Colonic mucosa (tissue), 4 donors: ENCODE measurements around the gene ANKZF1. TPM values are rescaled to one million over a fixed set of nuclear protein-coding genes. Genes with fewer than 3 reads are reported as not detected.

Source experiments
- DNase-seq: peaks from one replicate; pipeline ENCODE4 v3.0.0-alpha.2; 2020
- H3K27ac ChIP-seq: fragments of 200-600 bp; one replicate; pipeline ENCODE4 v1.8.0; 2021
- H3K27me3 ChIP-seq: fragments of 200-600 bp; one replicate; pipeline ENCODE4 v1.8.0; 2021
- H3K36me3 ChIP-seq: fragments of 200-600 bp; one replicate; pipeline ENCODE4 v1.8.0; 2021
- H3K4me1 ChIP-seq: fragments of 200-600 bp; one replicate; pipeline ENCODE4 v1.8.0; 2021; ENCODE audit warnings: mild to moderate bottlenecking
- H3K4me3 ChIP-seq: fragments of 200-600 bp; one replicate; pipeline ENCODE4 v1.8.0; 2021
- H3K9ac ChIP-seq, 2 donors: one replicate each; pipeline ENCODE4 v1.7.0; 2013; ENCODE audit warnings: control low read depth in 2 of 2, low read depth in 2 of 2, low read length in 2 of 2
- H3K9me3 ChIP-seq: fragments of 200-600 bp; one replicate; pipeline ENCODE4 v1.8.0; 2021
- intact Hi-C: fragments of 100-400 bp; cut with DNase I; formaldehyde crosslinking; loops from one replicate; pipeline ENCODE4 v1.14.1; 2022
- total RNA-seq, 2 donors: library from RNA; stranded (reverse); fragmentation: NEBNext Ultra II Directional in 1 of 2; extraction: Animal tissue kit (Norgen Biotek cat#: 25700) in 1 of 2; gene quantifications; one replicate each; pipeline ENCODE4 v1.2.1, GENCODE V29; 2021
- TF ChIP-seq, protein P1 (sequence below): fragments of 200-600 bp; IDR thresholded peaks from one replicate; pipeline ENCODE4 v1.8.0; 2022; ENCODE audit warnings: antibody characterized with exemption, mild to moderate bottlenecking
- donor health status: healthy.
- donor health status: DM: no; HTN: no; CAD: no.
- donor health status: DM: no; HTN: no; CAD: no.

The ANKZF1 gene
- total RNA-seq, 2 donors from 2014 or later = 56.7 to 67.1 TPM

DNA sequence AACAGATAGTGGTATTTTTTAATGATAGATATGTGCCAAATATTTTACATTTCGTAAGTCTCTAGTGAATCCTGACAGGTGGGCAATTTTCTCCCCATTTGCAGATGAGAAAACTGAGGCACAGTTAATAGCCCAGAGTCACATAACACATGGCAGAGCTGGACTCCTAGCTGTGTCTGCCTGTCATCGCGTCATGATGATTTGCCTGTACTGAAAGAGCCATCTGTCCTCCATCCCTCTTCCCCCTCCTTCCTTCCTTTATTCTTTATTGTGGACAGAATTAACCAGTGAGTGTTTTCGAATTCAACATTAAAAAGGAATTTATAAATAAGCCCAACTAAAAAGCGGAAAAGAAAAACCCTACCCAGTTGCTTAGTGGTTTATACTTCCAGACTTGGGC is 52.8 kb downstream of the ANKZF1 start:
- intact Hi-C loops = no loop called here
- no peak overlapping the region for H3K9ac ChIP-seq
- no peak for DNase-seq
- no peaks in the 10 kb centered on the region for H3K27me3 ChIP-seq
- H3K9me3 ChIP-seq = no peaks in the 10 kb centered on the region
- H3K36me3 ChIP-seq = no peaks in the 10 kb centered on the region
- H3K27ac ChIP-seq = no peak overlapping the region
- H3K4me1 ChIP-seq = peaks cover 6% of the 10 kb centered on the region
- no peak overlapping the region for H3K4me3 ChIP-seq
- TF ChIP-seq, protein P1, sequence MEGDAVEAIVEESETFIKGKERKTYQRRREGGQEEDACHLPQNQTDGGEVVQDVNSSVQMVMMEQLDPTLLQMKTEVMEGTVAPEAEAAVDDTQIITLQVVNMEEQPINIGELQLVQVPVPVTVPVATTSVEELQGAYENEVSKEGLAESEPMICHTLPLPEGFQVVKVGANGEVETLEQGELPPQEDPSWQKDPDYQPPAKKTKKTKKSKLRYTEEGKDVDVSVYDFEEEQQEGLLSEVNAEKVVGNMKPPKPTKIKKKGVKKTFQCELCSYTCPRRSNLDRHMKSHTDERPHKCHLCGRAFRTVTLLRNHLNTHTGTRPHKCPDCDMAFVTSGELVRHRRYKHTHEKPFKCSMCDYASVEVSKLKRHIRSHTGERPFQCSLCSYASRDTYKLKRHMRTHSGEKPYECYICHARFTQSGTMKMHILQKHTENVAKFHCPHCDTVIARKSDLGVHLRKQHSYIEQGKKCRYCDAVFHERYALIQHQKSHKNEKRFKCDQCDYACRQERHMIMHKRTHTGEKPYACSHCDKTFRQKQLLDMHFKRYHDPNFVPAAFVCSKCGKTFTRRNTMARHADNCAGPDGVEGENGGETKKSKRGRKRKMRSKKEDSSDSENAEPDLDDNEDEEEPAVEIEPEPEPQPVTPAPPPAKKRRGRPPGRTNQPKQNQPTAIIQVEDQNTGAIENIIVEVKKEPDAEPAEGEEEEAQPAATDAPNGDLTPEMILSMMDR = no peak

DNA sequence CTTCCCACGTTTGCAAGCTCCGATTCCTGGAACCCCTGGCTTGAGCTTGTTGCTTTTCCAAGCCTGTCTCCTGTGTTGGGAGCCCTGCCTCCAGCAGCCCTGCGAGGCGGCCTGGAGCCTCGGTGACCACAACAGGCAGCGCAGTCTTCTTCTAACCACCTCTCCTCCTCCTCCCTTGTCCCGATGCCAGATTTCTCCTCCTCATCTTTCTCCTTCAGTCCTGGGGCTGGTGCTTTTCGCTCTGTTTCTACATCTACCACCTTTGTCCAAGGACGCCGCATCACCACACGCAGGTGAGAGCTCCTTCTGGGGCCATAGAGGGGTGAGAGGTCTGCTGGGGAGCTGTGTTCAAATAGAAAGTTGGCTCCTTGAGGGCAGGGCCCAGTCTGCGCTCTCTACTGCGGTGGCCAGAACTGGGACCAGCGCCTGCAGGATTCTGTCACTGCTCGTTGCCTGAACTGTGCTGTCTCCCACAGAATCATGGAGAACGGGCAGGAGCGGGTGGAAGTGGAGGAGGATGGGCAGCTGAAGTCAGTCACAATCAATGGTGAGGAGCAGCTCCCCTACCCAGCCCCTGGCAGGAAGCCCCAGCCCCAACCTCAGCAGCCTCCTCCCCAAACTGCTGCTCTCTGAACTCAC is 53.5 kb downstream of the ANKZF1 start:
- no peaks in the 10 kb centered on the region for H3K36me3 ChIP-seq
- intact Hi-C loops = no loop called here
- TF ChIP-seq, protein P1 = no peak

DNA sequence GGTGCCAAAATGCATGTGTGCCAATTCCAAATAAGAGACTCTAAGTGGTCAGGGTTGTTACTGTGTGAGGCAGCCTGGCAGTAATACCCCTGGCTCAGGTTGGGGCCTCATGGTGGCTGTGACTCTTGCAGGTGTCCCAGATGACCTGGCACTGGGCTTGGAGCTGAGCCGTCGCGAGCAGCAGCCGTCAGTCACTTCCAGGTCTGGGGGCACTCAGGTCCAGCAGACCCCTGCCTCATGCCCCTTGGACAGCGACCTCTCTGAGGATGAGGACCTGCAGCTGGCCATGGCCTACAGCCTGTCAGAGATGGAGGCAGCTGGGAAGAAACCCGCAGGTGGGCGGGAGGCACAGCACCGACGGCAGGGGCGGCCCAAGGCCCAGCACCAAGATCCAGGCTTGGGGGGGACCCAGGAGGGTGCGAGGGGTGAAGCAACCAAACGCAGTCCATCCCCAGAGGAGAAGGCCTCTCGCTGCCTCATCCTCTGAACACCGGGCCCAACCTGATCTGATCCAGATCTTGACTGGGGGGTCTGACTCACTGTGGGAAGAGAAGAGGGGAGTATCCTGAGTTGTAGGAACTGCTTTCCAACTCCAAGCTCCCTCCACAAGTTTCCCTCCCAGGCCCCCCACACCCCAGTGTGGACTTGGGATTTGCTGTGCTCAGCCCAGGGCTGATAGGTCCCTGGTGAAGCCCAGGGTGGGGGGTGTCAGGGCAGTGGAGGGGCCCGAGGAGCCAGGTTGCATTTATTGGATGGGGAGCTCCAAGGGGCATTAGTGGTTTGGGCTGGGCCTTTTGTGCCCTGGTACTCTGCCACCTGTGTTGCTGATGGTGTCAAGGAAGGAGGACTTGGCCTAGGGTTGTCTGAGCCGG is 55.1 kb downstream of the ANKZF1 start:
- intact Hi-C loops = no loop called here
- H3K36me3 ChIP-seq = no peaks in the 10 kb centered on the region

More for the DNA sequence above, 53.5 kb downstream of the ANKZF1 start:
- H3K4me1 ChIP-seq = peaks cover under 1% of the 10 kb centered on the region
- H3K9ac ChIP-seq = no peak overlapping the region
- no peaks in the 10 kb centered on the region for H3K27me3 ChIP-seq
- no peak for DNase-seq
- H3K9me3 ChIP-seq = no peaks in the 10 kb centered on the region
- no peak overlapping the region for H3K4me3 ChIP-seq
- H3K27ac ChIP-seq = no peak overlapping the region

DNA sequence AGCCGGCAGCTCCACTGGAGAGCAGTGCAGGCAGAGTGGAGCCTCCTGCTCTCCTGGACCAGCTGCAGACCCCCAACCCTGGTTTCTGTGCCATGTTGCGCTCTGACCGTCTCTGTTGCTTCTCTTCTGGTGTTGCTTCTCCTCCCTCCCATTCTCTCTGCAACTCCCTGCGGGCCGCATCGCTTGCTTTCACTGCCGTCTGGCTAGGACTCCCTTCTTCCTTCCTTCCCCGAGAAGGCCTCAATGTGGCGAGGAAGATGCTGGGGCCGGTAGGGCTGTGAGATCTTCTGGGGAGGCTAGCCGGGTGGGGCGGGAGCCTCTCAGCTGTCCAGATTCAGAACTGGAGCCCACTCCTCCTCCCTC is 55.7 kb downstream of the ANKZF1 start:
- no peak for DNase-seq
- TF ChIP-seq, protein P1 = no peak
- H3K9me3 ChIP-seq = no peaks in the 10 kb centered on the region
- H3K9ac ChIP-seq = no peak overlapping the region
- H3K27ac ChIP-seq = no peak overlapping the region
- H3K36me3 ChIP-seq = no peaks in the 10 kb centered on the region
- no peaks in the 10 kb centered on the region for H3K27me3 ChIP-seq
- no peaks in the 10 kb centered on the region for H3K4me1 ChIP-seq
- no peak overlapping the region for H3K4me3 ChIP-seq
- intact Hi-C loops = no loop called here

More for the DNA sequence above, 55.1 kb downstream of the ANKZF1 start:
- no peaks in the 10 kb centered on the region for H3K4me1 ChIP-seq
- DNase-seq = no peak
- H3K9ac ChIP-seq = no peak overlapping the region
- TF ChIP-seq, protein P1 = no peak
- no peak overlapping the region for H3K27ac ChIP-seq
- no peak overlapping the region for H3K4me3 ChIP-seq
- H3K9me3 ChIP-seq = no peaks in the 10 kb centered on the region
- H3K27me3 ChIP-seq = no peaks in the 10 kb centered on the region

DNA sequence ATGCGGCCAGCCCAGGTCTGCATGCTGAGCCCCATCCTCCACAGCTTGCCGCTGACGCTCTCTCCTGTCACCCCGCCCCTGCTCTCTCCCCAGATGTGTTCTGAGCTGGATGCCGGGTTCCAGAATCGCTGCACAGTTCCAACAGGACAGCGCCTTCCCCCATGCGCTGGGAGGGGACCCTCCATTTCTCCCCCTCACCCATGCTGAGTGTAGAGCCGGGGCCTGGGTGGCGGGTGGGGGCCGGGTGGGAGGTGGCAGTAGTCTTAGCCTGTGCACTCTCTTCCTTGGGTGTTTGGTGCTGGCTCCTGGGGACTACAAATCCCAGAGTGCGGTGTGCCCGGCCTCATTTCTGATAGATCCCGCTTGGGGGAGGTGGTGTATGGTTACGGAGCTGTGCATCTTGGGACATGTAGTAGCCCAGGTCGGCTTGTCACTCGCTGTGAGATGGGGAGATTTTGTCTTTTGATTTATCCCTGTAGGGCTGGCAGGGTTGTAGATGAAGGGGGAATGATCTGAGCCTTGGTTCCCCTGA is 56.4 kb downstream of the ANKZF1 start:
- H3K4me3 ChIP-seq = no peak overlapping the region
- no peak overlapping the region for H3K9ac ChIP-seq
- intact Hi-C loops = no loop called here
- no peaks in the 10 kb centered on the region for H3K4me1 ChIP-seq
- H3K27ac ChIP-seq = no peak overlapping the region
- H3K36me3 ChIP-seq = no peaks in the 10 kb centered on the region
- H3K27me3 ChIP-seq = no peaks in the 10 kb centered on the region
- DNase-seq = no peak
- H3K9me3 ChIP-seq = no peaks in the 10 kb centered on the region
- TF ChIP-seq, protein P1 = no peak

Other genes with a start within 250 kb of the ANKZF1 start
- 1 to 10 TPM; 2.9 to 6.5 TPM for gene FEV, start 244.6 kb upstream of the ANKZF1 start, total RNA-seq
- gene CRYBA2, start 236.4 kb upstream of the ANKZF1 start, total RNA-seq = 1 to 10 TPM; 3.4 to 5.5 TPM
- gene CFAP65, start 188.3 kb upstream of the ANKZF1 start, total RNA-seq = 1 to 10 TPM in 1 of 2 donors, under 1 TPM in 1; 0.05 to 1.6 TPM
- gene IHH, start 168.9 kb upstream of the ANKZF1 start, total RNA-seq = 100 to 1,000 TPM in 1 of 2 donors, 10 to 100 TPM in 1; 82.2 to 103 TPM
- gene NHEJ1, start 69.0 kb upstream of the ANKZF1 start, total RNA-seq = 10 to 100 TPM; 30.7 to 51.1 TPM
- gene SLC23A3, start 59.8 kb upstream of the ANKZF1 start, total RNA-seq = 10 to 100 TPM in 1 of 2 donors, 1 to 10 TPM in 1; 4.7 to 13.8 TPM
- 10 to 100 TPM; 80.7 to 98.2 TPM for gene CNPPD1, start 52.9 kb upstream of the ANKZF1 start, total RNA-seq
- gene RETREG2, start 51.5 kb upstream of the ANKZF1 start, total RNA-seq = 100 to 1,000 TPM in 1 of 2 donors, 10 to 100 TPM in 1; 94.4 to 116 TPM
- gene ZFAND2B, start 23.0 kb upstream of the ANKZF1 start, total RNA-seq = 10 to 100 TPM; 65.5 to 74.6 TPM
- gene ABCB6, start 10.8 kb upstream of the ANKZF1 start, total RNA-seq = 10 to 100 TPM; 16.9 to 27.1 TPM
- 10 to 100 TPM; 56.4 to 63.8 TPM for gene ATG9A, start 170 bp upstream of the ANKZF1 start, total RNA-seq
- gene GLB1L, start 15.6 kb downstream of the ANKZF1 start, total RNA-seq = 1 to 10 TPM; 2.1 to 2.5 TPM
- gene STK16, start 15.7 kb downstream of the ANKZF1 start, total RNA-seq = 10 to 100 TPM; 30.1 to 35.8 TPM
- gene TUBA4B, start 23.4 kb downstream of the ANKZF1 start, total RNA-seq = not detected
- gene TUBA4A, start 24.1 kb downstream of the ANKZF1 start, total RNA-seq = 100 to 1,000 TPM in 1 of 2 donors, 10 to 100 TPM in 1; 68.4 to 149 TPM
- 10 to 100 TPM; 65.8 to 71.1 TPM for gene DNAJB2, start 49.6 kb downstream of the ANKZF1 start, total RNA-seq
- 1 to 10 TPM; 1.9 to 2.0 TPM for gene PTPRN, start 79.6 kb downstream of the ANKZF1 start, total RNA-seq
- not detected for gene RESP18, start 102.9 kb downstream of the ANKZF1 start, total RNA-seq
- 10 to 100 TPM; 96.1 to 96.7 TPM for gene DNPEP, start 158.1 kb downstream of the ANKZF1 start, total RNA-seq
- gene DES, start 188.6 kb downstream of the ANKZF1 start, total RNA-seq = 100 to 1,000 TPM in 1 of 2 donors, 10 to 100 TPM in 1; 24.0 to 917 TPM
- 10 to 100 TPM in 1 of 2 donors, 1 to 10 TPM in 1; 6.2 to 19.3 TPM for gene SPEG, start 205.0 kb downstream of the ANKZF1 start, total RNA-seq